ENCODE results near the gene FCGR3A.
"Not testable (repeated sequence)": the region's sequence is repeated elsewhere in the genome, so short reads cannot be mapped to it uniquely, and the experiment has no call there.

- not testable (repeated sequence) for TF ChIP-seq CTCF (IDR thresholded peaks at IDR 0.05; ENCODE audit: low read depth, low read length); EZH2phosphoT487 (IDR thresholded peaks at IDR 0.05; ENCODE audit: low read depth)
Observed at GRCh38 chr1:161523817-161524741, 25.5 kb downstream of the FCGR3A start, which contains the start of gene HSPA6.
